Adipocyte (in vitro differentiated cells): ENCODE measurements around the gene LYPD4.
"Not testable (repeated sequence)": the region's sequence is repeated elsewhere in the genome, so short reads cannot be mapped to it uniquely, and the experiment has no call there.

ENCODE experiments used
- DNase-seq: peaks from one replicate; pipeline ENCODE4 v3.0.0-alpha.2; 2015; ENCODE audit warnings: low read depth
- H3K27me3 ChIP-seq: replicated peaks from 2 replicates; pipeline ENCODE4 v1.7.0; 2013; ENCODE audit warnings: mild to moderate bottlenecking, low read length, moderate library complexity; ENCODE audit not compliant: control insufficient read depth, insufficient read depth
- H3K36me3 ChIP-seq: 2 replicates; pipeline ENCODE4 v1.7.0; 2013; ENCODE audit warnings: low read length, mild to moderate bottlenecking, moderate library complexity; ENCODE audit not compliant: control insufficient read depth, insufficient read depth, severe bottlenecking
- H3K4me1 ChIP-seq: 2 replicates; pipeline ENCODE4 v1.7.0; 2013; ENCODE audit warnings: mild to moderate bottlenecking, low read length, moderate library complexity; ENCODE audit not compliant: control insufficient read depth, insufficient read depth
- H3K4me3 ChIP-seq: 2 replicates; pipeline ENCODE4 v1.7.0; 2013; ENCODE audit warnings: mild to moderate bottlenecking, low read length, moderate library complexity
- H3K9ac ChIP-seq: 2 replicates; pipeline ENCODE4 v1.7.0; 2013; ENCODE audit warnings: mild to moderate bottlenecking, low read length, moderate library complexity
- H3K9me3 ChIP-seq: 2 replicates; pipeline ENCODE4 v1.7.0; 2013; ENCODE audit warnings: mild to moderate bottlenecking, low read length, moderate library complexity; ENCODE audit not compliant: control insufficient read depth

The LYPD4 gene

GRCh38 chr19:41882568-41883462 lies 38.3 kb upstream of the LYPD4 start, which contains the start of gene ARHGEF1:
Gene ARHGEF1, plus strand, starts transcription at chr19:41883184. Its CDS starts 4,899 bp downstream, at chr19:41888083.
- Histone ChIP-seq H3K4me3 (peak within 1 kb of the TSS; percentile 99), H3K9ac (peak within 1 kb of the TSS; percentile 96), H3K9me3 (no peaks in the 10 kb centered on the region), H3K27me3 (no peaks in the 10 kb centered on the region), H3K4me1 (peaks cover 17% of the 10 kb centered on the region), H3K36me3 (no peaks in the 10 kb centered on the region)
- DNase-seq = peak; percentile 58

DNA sequence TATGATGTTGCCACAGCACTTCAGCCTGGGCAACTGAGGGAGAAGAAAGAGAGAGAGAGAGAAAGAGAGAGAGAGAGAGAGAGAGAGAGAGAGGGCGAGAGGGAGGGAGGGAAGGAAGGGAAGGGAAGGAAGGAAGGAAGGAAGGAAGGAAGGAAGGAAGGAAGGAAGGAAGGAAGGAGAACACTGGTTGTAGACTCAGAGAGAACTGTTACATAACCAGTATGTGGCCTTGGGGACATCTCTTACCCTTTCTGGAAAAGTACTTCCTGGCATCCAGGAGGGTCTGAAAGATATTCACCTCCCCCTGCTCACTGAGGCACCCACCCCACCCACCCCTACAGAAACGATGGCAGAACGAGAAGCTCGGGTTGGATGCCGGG lies 35.8 kb upstream of the LYPD4 start:
- DNase-seq = no peak
- Histone ChIP-seq H3K9me3 (no peaks in the 10 kb centered on the region), H3K4me3 (no peak overlapping the region), H3K9ac (no peak overlapping the region), H3K4me1 (peaks cover 17% of the 10 kb centered on the region), H3K27me3 (no peaks in the 10 kb centered on the region), H3K36me3 (no peaks in the 10 kb centered on the region)

DNA sequence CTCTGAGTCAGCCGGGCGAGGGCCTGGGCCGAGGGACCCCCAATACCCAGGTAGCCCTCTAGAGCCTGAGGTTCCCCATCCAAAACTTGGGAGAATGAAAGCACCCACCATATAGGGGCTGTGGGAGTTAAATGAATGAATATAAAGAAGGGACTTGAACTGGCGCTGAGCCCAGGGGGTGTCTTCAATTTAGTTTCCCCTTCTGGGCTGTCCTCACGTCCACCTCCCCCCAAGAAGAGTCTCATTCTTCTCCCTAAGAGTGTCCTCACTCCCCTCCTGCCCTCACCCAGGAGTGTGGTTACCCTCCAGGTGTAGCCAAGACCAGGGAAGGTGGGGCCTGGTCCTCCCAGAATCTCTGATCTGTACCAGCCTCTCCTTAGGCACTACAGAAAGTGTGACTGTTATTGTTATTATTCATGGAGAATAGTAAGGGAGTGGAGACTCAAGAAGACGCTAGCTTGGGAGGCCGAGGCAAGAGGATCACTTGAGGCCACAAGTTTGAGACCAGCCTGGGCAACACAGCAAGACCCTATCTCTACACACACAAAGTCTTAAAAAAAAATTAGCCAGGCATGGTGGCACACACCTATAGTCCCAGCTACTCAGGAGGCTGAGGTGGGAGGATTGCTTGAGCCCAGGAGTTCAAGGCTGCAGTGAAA lies 35.3 kb upstream of the LYPD4 start:
- Histone ChIP-seq H3K9me3 (no peaks in the 10 kb centered on the region), H3K4me1 (peaks cover 13% of the 10 kb centered on the region), H3K36me3 (no peaks in the 10 kb centered on the region), H3K27me3 (no peaks in the 10 kb centered on the region), H3K4me3 (no peak overlapping the region), H3K9ac (no peak overlapping the region)
- DNase-seq = no peak

DNA sequence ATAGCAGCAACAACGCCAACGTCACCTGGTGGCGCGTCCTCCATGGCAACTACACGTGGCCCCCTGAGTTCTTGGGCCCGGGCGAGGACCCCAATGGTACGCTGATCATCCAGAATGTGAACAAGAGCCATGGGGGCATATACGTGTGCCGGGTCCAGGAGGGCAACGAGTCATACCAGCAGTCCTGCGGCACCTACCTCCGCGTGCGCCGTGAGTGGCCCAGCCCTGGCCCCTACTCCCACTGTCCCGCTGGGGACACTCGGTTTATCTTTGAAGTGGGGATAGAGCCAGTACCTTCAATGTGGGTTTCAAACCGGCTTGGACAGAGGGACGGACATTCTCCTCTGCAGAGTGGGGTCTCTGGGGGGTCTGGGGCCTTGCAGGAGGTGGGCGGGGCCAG lies 34.6 kb upstream of the LYPD4 start:
- no peaks in the 10 kb centered on the region for H3K27me3 ChIP-seq
- no peak for DNase-seq

GRCh38 chr19:41877916-41878905 lies 33.7 kb upstream of the LYPD4 start:
- Histone ChIP-seq H3K4me3 (no peak overlapping the region), H3K27me3 (no peaks in the 10 kb centered on the region), H3K9ac (no peak overlapping the region), H3K4me1 (peaks cover 4% of the 10 kb centered on the region), H3K9me3 (no peaks in the 10 kb centered on the region), H3K36me3 (no peaks in the 10 kb centered on the region)
- no peak for DNase-seq

More for the DNA sequence above, 34.6 kb upstream of the LYPD4 start:
- Histone ChIP-seq H3K9me3 (no peaks in the 10 kb centered on the region), H3K4me1 (peaks cover 8% of the 10 kb centered on the region), H3K36me3 (no peaks in the 10 kb centered on the region), H3K4me3 (no peak overlapping the region), H3K9ac (no peak overlapping the region)

- DNase-seq = no peak
- Histone ChIP-seq H3K4me1 (no peaks in the 10 kb centered on the region), H3K9me3 (no peaks in the 10 kb centered on the region), H3K36me3 (peaks cover under 1% of the 10 kb centered on the region), H3K27me3 (no peaks in the 10 kb centered on the region), H3K4me3 (no peak within 1 kb of the TSS), H3K9ac (no peak within 1 kb of the TSS)
Observed at GRCh38 chr19:41876847-41877832, 32.7 kb upstream of the LYPD4 start, which contains the start of gene CD79A. Gene CD79A, plus strand, starts transcription at chr19:41877279. Its CDS starts 26 bp downstream, at chr19:41877305.

GRCh38 chr19:41875973-41876372 lies 31.5 kb upstream of the LYPD4 start:
- H3K9me3 ChIP-seq, H3K4me1 ChIP-seq, H3K27me3 ChIP-seq, H3K4me3 ChIP-seq, H3K9ac ChIP-seq, DNase-seq: not testable (repeated sequence)
- peaks cover 12% of the 10 kb centered on the region for H3K36me3 ChIP-seq

DNA sequence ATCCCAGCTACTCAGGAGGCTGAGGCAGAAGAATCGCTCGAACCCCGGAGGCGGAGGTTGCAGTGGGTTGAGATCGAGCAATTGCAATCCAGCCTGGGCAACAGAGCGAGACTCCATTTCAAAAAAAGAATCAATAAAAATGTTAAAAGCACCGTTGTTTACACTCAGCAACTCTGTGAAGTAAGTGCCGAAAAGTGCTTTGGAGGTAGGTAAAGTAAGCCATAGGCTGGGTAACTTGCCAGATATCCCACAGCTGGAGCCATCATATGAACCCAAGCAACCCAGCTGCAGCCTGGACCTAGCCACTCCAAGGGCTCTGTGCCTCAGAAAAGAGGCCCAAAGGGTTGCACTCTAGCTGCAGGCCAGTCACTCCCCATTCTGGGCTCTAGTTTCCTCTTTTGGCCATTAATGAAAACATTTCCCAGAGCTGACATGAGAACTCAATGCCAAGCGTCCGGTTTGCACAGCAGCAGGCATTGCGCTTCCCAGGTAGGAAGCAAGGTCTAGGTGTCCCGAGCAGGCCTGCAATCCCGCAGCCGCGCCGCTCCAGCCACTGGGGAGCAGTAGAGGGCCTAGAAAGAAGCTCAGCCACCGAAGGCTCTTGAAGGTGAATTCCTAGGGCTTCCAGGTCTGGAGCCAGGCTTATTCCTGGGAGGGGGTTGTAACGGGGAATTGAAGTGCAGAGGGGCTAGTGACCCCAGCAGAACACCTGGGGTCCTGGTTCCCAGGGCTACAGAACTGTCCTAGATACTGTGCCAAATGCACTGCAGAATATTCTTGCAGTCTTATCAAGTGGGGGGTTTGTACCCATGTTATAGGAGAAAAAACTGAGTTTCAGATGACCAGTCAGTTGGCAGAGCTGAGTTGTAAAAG lies 28.5 kb upstream of the LYPD4 start:
- peaks cover 25% of the 10 kb centered on the region for H3K4me1 ChIP-seq
- H3K27me3 ChIP-seq = no peaks in the 10 kb centered on the region
- no peak overlapping the region for H3K9ac ChIP-seq
- peak; percentile 58 for DNase-seq
- no peaks in the 10 kb centered on the region for H3K9me3 ChIP-seq
- H3K4me3 ChIP-seq = no peak overlapping the region
- H3K36me3 ChIP-seq = peaks cover 40% of the 10 kb centered on the region

DNA sequence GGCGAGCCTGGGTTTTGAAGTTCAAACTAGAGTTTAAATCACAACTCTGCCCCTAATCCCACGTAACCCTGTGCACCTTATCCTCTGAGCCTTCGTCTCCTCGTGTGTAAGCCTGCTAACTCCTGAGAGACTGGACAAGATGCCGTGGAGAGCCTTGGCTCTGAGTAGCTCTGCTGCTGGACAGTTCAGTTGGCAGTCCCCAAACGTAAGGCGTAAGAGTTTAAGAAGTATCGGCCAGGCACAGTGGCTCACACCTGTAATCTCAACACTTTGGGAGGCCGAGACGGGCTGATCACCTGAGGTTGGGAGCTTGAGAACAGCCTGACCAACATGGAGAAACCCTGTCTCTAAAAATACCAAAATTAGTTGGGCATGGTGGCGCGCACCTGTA lies 27.9 kb upstream of the LYPD4 start:
- Histone ChIP-seq H3K9me3 (no peaks in the 10 kb centered on the region), H3K36me3 (peaks cover 47% of the 10 kb centered on the region), H3K4me1 (peaks cover 29% of the 10 kb centered on the region), H3K4me3 (no peak overlapping the region), H3K9ac (no peak overlapping the region), H3K27me3 (no peaks in the 10 kb centered on the region)
- DNase-seq = no peak
